Subcutaneous abdominal adipose tissue (tissue), 5 donors: ENCODE measurements around the gene FKBP9.

Experiments
- H3K27ac ChIP-seq: one replicate; pipeline ENCODE4 v1.7.0; 2013; ENCODE audit warnings: low read depth, mild to moderate bottlenecking, inconsistent platforms, low read length, moderate library complexity
- H3K27me3 ChIP-seq, 5 donors: one replicate each; pipeline ENCODE4 v1.7.0; 2013; ENCODE audit warnings: low read length in 5 of 5, inconsistent platforms in 1 of 5; ENCODE audit not compliant: control insufficient read depth in 5 of 5, insufficient read depth in 4 of 5
- H3K36me3 ChIP-seq, 5 donors: one replicate each; pipeline ENCODE4 v1.7.0; 2013; ENCODE audit warnings: low read length in 5 of 5; ENCODE audit not compliant: control insufficient read depth in 5 of 5, insufficient read depth in 5 of 5
- H3K4me1 ChIP-seq, 5 donors: one replicate each; pipeline ENCODE4 v1.7.0; 2013; ENCODE audit warnings: low read length in 5 of 5, mild to moderate bottlenecking in 3 of 5, moderate library complexity in 1 of 5; ENCODE audit not compliant: control insufficient read depth in 5 of 5, insufficient read depth in 5 of 5
- H3K4me3 ChIP-seq, 5 donors: one replicate each; pipeline ENCODE4 v1.7.0; 2013; ENCODE audit warnings: low read length in 5 of 5, low read depth in 1 of 5
- H3K9ac ChIP-seq, 5 donors: one replicate each; pipeline ENCODE4 v1.7.0; 2013; ENCODE audit warnings: low read length in 5 of 5, mild to moderate bottlenecking in 4 of 5, moderate library complexity in 3 of 5
- H3K9me3 ChIP-seq, 5 donors: one replicate each; pipeline ENCODE4 v1.7.0; 2013; ENCODE audit warnings: low read length in 5 of 5; ENCODE audit not compliant: control insufficient read depth in 5 of 5
- donor health status: healthy.
- donor health status: healthy.
- donor health status: healthy.
- donor health status: healthy.
- donor health status: healthy.

FKBP9 gene

DNA sequence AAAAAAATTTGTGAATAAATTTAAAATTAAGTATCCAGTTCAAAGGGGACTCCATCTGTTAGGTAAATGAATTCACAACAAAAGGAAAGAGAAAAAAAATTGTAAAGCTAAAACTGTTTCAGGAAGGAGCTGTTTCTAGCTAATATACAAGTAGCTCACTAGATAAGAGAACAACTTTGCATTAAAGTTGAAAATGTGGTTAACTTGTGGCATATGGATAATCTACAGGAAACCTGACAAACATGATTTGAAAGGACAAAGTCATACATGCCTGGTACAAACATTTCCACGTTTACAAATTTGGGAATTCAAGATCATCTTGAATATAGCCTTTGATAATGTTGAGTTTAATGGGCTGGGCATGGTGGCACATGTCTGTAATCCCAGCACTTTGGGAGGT, 96.5 kb downstream of the FKBP9 start:
- Histone ChIP-seq H3K4me3 (no peak overlapping the region), H3K36me3 (no peaks in the 10 kb centered on the region), H3K27me3 (no peaks in the 10 kb centered on the region), H3K9me3 (no peaks in the 10 kb centered on the region), H3K4me1 (peaks cover 0 to 13% (median 9%) of the 10 kb centered on the region in 5 donors), H3K9ac (no peak overlapping the region), H3K27ac (no peak overlapping the region)

DNA sequence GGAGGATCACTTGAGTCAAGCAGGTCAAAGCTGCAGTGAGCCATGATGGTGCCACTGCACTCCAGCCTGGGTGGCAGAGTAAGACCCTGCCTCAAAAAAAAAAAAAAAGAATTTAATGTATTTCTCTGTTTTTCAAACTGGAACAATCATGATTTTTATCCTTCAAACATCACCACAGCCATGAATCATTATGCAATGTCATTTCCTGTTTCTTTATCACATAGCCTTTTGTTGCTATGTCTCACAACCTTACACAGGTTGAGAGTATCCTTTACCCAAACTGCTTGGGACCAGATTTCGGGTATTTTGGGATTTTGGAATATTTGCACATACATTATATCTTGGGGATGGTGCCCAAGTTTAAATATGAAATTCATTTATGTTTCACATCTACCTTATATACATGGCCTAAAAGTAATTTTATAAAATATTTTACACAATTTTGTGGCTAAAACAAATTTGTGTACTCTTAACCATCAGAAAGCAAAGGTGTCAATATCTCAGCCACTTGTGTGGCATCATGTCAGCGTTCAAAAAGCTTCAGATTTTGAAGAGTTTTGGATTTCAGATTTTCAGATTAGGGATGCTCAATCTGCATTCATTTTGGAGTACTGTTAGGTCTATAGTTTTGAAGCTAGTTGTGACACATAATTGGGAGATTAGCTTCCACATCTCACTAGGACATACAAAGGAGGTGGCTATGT, 97.2 kb downstream of the FKBP9 start:
- Histone ChIP-seq H3K27me3 (no peaks in the 10 kb centered on the region), H3K4me1 (peaks cover 0 to 15% (median 11%) of the 10 kb centered on the region in 5 donors), H3K9ac (no peak overlapping the region), H3K36me3 (no peaks in the 10 kb centered on the region), H3K4me3 (no peak overlapping the region), H3K27ac (no peak overlapping the region), H3K9me3 (no peaks in the 10 kb centered on the region)

DNA sequence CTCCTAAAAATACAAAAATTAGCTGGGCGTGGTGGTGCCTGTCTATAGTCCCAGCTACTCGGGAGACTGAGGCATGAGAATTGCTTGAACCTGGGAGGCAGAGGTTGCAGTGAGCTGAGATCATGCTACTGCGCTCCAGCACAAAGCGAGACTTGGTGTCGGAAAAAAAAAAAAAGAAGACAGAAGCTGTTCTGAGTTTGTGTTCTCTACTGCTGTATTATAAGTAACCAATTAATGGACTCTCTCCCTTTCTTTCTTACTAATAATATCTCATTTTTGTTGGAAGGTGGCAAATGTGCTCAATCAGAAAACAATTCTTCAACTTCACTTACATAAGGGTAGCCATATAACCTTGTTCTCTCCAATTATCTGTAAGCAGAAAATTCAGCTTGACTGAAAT, 97.9 kb downstream of the FKBP9 start:
- Histone ChIP-seq H3K27me3 (no peaks in the 10 kb centered on the region), H3K27ac (no peak overlapping the region), H3K36me3 (no peaks in the 10 kb centered on the region), H3K9ac (no peak overlapping the region), H3K4me1 (peaks cover 0 to 11% (median 7%) of the 10 kb centered on the region in 5 donors), H3K4me3 (no peak overlapping the region), H3K9me3 (no peaks in the 10 kb centered on the region)
